Suprapubic skin (tissue), 4 donors: ENCODE data around the gene HYLS1.

Experiments used
- POLR2A ChIP-seq, 2 donors: fragments of 450-650 bp; IDR thresholded peaks; one replicate each; pipeline ENCODE4 v1.6.1; 2017; ENCODE audit warnings: antibody characterized with exemption in 2 of 2, mild to moderate bottlenecking in 2 of 2, moderate library complexity in 2 of 2
- POLR2AphosphoS5 ChIP-seq, 3 donors: sonication (generic); formaldehyde crosslinking; IDR thresholded peaks; one replicate each; pipeline ENCODE4 v1.6.1; 2017; ENCODE audit warnings: antibody characterized with exemption in 3 of 3
- TF ChIP-seq, protein P1 (sequence below), 2 donors: fragments of 200-600 bp in 1 of 2; fragments of 450-650 bp in 1 of 2; sonication (generic) in 1 of 2; IDR thresholded peaks; one replicate each; pipeline ENCODE4 v1.5.1; 2016 to 2019; ENCODE audit warnings: antibody characterized with exemption in 2 of 2, mild to moderate bottlenecking in 1 of 2, moderate library complexity in 1 of 2

GRCh38 chr11:125902927-125903710, 15.7 kb downstream of the HYLS1 start, which contains the start of gene PUS3:
- TF ChIP-seq, protein P1, sequence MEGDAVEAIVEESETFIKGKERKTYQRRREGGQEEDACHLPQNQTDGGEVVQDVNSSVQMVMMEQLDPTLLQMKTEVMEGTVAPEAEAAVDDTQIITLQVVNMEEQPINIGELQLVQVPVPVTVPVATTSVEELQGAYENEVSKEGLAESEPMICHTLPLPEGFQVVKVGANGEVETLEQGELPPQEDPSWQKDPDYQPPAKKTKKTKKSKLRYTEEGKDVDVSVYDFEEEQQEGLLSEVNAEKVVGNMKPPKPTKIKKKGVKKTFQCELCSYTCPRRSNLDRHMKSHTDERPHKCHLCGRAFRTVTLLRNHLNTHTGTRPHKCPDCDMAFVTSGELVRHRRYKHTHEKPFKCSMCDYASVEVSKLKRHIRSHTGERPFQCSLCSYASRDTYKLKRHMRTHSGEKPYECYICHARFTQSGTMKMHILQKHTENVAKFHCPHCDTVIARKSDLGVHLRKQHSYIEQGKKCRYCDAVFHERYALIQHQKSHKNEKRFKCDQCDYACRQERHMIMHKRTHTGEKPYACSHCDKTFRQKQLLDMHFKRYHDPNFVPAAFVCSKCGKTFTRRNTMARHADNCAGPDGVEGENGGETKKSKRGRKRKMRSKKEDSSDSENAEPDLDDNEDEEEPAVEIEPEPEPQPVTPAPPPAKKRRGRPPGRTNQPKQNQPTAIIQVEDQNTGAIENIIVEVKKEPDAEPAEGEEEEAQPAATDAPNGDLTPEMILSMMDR (IDR thresholded peaks at IDR 0.05): no peak
- TF ChIP-seq POLR2AphosphoS5 (IDR thresholded peaks at IDR 0.05) (no peak), POLR2A (IDR thresholded peaks at IDR 0.05) (no peak)
